PC-3 (cell line): ENCODE data around the gene RND3. TPM values are rescaled to one million over a fixed set of nuclear protein-coding genes. Genes with fewer than 3 reads are reported as not detected.
A peak's percentile ranks its signal among the peaks of the same experiment; 100 is the strongest.

ENCODE experiments used
- ATAC-seq: fragments of 200-7000 bp; cut with Tn5 transposase; 2 replicates; pipeline ENCODE4 v1.9.1; 2020; ENCODE audit warnings: mild to moderate bottlenecking, moderate library complexity
- BruUV-seq: library from RNA; stranded (reverse); fragments of 400-500 nt; replicated peaks from 2 replicates; lab custom pipeline; 2021; lab: Mats Ljungman, UMichigan
- CTCF ChIA-PET: fragments of 300-600 bp; sonication (Branson Sonifier 250); formaldehyde crosslinking; loops from one replicate; lab custom pipeline; 2022; ENCODE audit warnings: antibody characterized with exemption; lab: Charles Lee
- POLR2A ChIA-PET: fragments of 300-600 bp; sonication (Branson Sonifier 250); formaldehyde crosslinking; loops from one replicate; lab custom pipeline; 2022; ENCODE audit warnings: antibody characterized with exemption; ENCODE audit not compliant: unreplicated experiment; lab: Charles Lee
- DNase-seq: peaks from one replicate; pipeline ENCODE4 v3.0.0-alpha.2; 2015
- H2AFZ ChIP-seq: fragments of 300-600 bp; sonication (generic); 2 replicates; pipeline ENCODE4 v1.6.0; 2016; ENCODE audit warnings: antibody characterized with exemption, low read length
- H3F3A ChIP-seq: fragments of 300-600 bp; sonication (generic); one replicate; pipeline ENCODE4 v1.6.0; 2017; ENCODE audit warnings: antibody characterized with exemption, low read length, control low read depth, mild to moderate bottlenecking; ENCODE audit not compliant: unreplicated experiment
- H3K27ac ChIP-seq: fragments of 300-600 bp; sonication (generic); 2 replicates; pipeline ENCODE4 v1.5.1; 2016; ENCODE audit warnings: mild to moderate bottlenecking, low read length
- H3K27me3 ChIP-seq: fragments of 300-600 bp; sonication (generic); 2 replicates; pipeline ENCODE4 v1.6.1; 2016; ENCODE audit warnings: low read length, mixed read lengths
- H3K36me3 ChIP-seq: fragments of 300-600 bp; sonication (generic); 2 replicates; pipeline ENCODE4 v1.6.1; 2016; ENCODE audit warnings: low read depth, mixed run types, low read length, mixed read lengths
- H3K4me1 ChIP-seq: fragments of 300-600 bp; sonication (generic); 2 replicates; pipeline ENCODE4 v1.5.1; 2016; ENCODE audit warnings: low read length; ENCODE audit not compliant: insufficient read depth
- H3K4me2 ChIP-seq: fragments of 300-600 bp; sonication (generic); 2 replicates; pipeline ENCODE4 v1.6.0; 2016; ENCODE audit warnings: low read length
- H3K4me3 ChIP-seq: fragments of 300-600 bp; sonication (generic); 2 replicates; pipeline ENCODE4 v1.5.1; 2016; ENCODE audit warnings: mild to moderate bottlenecking, low read length, mixed read lengths
- H3K79me2 ChIP-seq: fragments of 300-600 bp; sonication (generic); 2 replicates; pipeline ENCODE4 v1.6.1; 2017; ENCODE audit warnings: low read length, mixed read lengths
- H3K9ac ChIP-seq: fragments of 300-600 bp; sonication (generic); 2 replicates; pipeline ENCODE4 v1.6.0; 2016; ENCODE audit warnings: mild to moderate bottlenecking, low read length
- H3K9me2 ChIP-seq: fragments of 300-600 bp; sonication (generic); replicated peaks from 2 replicates; pipeline ENCODE4 v1.6.1; 2016; ENCODE audit warnings: mixed run types, low read length, mixed read lengths
- H3K9me3 ChIP-seq: fragments of 300-600 bp; sonication (generic); 2 replicates; pipeline ENCODE4 v1.6.1; 2016; ENCODE audit warnings: low read length, mixed read lengths
- H4K20me1 ChIP-seq: fragments of 300-600 bp; sonication (generic); 2 replicates; pipeline ENCODE4 v1.6.1; 2016; ENCODE audit warnings: low read length, mixed read lengths
- EZH2 ChIP-seq: fragments of 300-600 bp; sonication (generic); IDR thresholded peaks from one replicate; pipeline ENCODE4 v1.6.1; 2017; ENCODE audit warnings: antibody characterized with exemption, mild to moderate bottlenecking, low read length; ENCODE audit not compliant: unreplicated experiment
- EZH2phosphoT487 ChIP-seq: fragments of 300-600 bp; sonication (generic); IDR thresholded peaks from 2 replicates; pipeline ENCODE4 v1.6.1; 2018; ENCODE audit warnings: mild to moderate bottlenecking, antibody characterized with exemption, low read length, borderline replicate concordance
- intact Hi-C: fragments of 100-400 bp; cut with micrococcal nuclease; formaldehyde crosslinking; loops from 2 replicates; pipeline ENCODE4 v1.9.0; 2023
- total RNA-seq: library from RNA; depleted of rRNA; stranded (reverse); fragments of >200 nt; gene quantifications from 2 replicates; pipeline ENCODE4 v1.2.3, GENCODE V29; 2014
- TF ChIP-seq, protein P1 (sequence below): fragments of 300-600 bp; sonication (generic); conservative IDR thresholded peaks from 2 replicates; pipeline ENCODE4 v1.5.1; 2017; ENCODE audit warnings: antibody characterized with exemption, low read depth, mild to moderate bottlenecking, low read length

RND3 gene
- total RNA-seq, 1 experiment from 2014 or later = 201 TPM

DNA sequence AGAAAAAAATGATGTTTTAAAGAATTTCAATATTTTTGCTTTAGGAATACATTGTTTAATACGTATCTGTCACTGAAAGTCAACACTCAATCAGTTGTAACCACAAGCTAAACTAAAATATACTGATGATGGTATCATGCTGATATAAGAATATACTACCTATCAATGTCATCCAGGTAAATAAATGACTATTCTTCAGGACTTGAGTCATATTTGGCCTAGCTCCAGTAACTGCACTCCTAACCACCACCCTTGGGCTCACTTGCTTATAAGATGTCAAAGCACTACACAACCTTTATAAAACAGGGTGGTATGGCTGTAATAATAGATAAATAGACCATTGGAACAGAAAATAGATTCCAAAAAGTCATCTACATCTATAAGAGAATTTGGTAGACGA is 48.8 kb downstream of the RND3 start:
- Histone ChIP-seq H3K4me1 (peaks cover 12% of the 10 kb centered on the region), H4K20me1 (no peaks in the 10 kb centered on the region), H3K9ac (no peak overlapping the region), H3K9me2 (no peaks in the 10 kb centered on the region), H3K4me2 (peak overlapping the region; percentile 12), H3K4me3 (no peak overlapping the region), H3K79me2 (no peaks in the 10 kb centered on the region), H3F3A (no peaks in the 10 kb centered on the region), H3K9me3 (no peaks in the 10 kb centered on the region), H3K27ac (peak overlapping the region; percentile 42), H2AFZ (no peak overlapping the region), H3K36me3 (no peaks in the 10 kb centered on the region), H3K27me3 (no peaks in the 10 kb centered on the region)
- DNase-seq = peak; percentile 92
- BruUV-seq = no TSS peak
- peak; percentile 94 for ATAC-seq
- POLR2A ChIA-PET = no interaction called here
- CTCF ChIA-PET = no interaction called here
- TF ChIP-seq EZH2 = no peak
- intact Hi-C loops = no loop called here

GRCh38 chr2:150438041-150438440 is 49.4 kb downstream of the RND3 start:
- no peaks in the 10 kb centered on the region for H3K9me3 ChIP-seq
- no peak overlapping the region for H3K9ac ChIP-seq
- ATAC-seq (no peak), DNase-seq (no peak)
- peaks cover 12% of the 10 kb centered on the region for H3K4me1 ChIP-seq
- CTCF ChIA-PET = no interaction called here
- intact Hi-C loops = no loop called here
- H3F3A ChIP-seq = no peaks in the 10 kb centered on the region
- H4K20me1 ChIP-seq = no peaks in the 10 kb centered on the region
- no peaks in the 10 kb centered on the region for H3K9me2 ChIP-seq
- no peak for TF ChIP-seq EZH2
- TF ChIP-seq, protein P1, sequence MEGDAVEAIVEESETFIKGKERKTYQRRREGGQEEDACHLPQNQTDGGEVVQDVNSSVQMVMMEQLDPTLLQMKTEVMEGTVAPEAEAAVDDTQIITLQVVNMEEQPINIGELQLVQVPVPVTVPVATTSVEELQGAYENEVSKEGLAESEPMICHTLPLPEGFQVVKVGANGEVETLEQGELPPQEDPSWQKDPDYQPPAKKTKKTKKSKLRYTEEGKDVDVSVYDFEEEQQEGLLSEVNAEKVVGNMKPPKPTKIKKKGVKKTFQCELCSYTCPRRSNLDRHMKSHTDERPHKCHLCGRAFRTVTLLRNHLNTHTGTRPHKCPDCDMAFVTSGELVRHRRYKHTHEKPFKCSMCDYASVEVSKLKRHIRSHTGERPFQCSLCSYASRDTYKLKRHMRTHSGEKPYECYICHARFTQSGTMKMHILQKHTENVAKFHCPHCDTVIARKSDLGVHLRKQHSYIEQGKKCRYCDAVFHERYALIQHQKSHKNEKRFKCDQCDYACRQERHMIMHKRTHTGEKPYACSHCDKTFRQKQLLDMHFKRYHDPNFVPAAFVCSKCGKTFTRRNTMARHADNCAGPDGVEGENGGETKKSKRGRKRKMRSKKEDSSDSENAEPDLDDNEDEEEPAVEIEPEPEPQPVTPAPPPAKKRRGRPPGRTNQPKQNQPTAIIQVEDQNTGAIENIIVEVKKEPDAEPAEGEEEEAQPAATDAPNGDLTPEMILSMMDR = no peak
- no peak for TF ChIP-seq EZH2phosphoT487
- peak overlapping the region; percentile 42 for H3K27ac ChIP-seq
- no TSS peak for BruUV-seq
- peak overlapping the region; percentile 12 for H3K4me2 ChIP-seq
- H3K4me3 ChIP-seq = no peak overlapping the region
- H3K79me2 ChIP-seq = no peaks in the 10 kb centered on the region
- H2AFZ ChIP-seq = no peak overlapping the region
- H3K27me3 ChIP-seq = no peaks in the 10 kb centered on the region
- H3K36me3 ChIP-seq = no peaks in the 10 kb centered on the region
- POLR2A ChIA-PET = no interaction called here

GRCh38 chr2:150432312-150432625 is 55.2 kb downstream of the RND3 start:
- intact Hi-C loops = no loop called here
- Histone ChIP-seq H2AFZ (no peak overlapping the region), H3F3A (no peaks in the 10 kb centered on the region), H4K20me1 (no peaks in the 10 kb centered on the region), H3K9me3 (no peaks in the 10 kb centered on the region), H3K9me2 (no peaks in the 10 kb centered on the region), H3K4me1 (no peaks in the 10 kb centered on the region), H3K4me2 (no peak overlapping the region), H3K27ac (no peak overlapping the region), H3K27me3 (no peaks in the 10 kb centered on the region), H3K79me2 (no peaks in the 10 kb centered on the region), H3K9ac (no peak overlapping the region), H3K4me3 (no peak overlapping the region), H3K36me3 (no peaks in the 10 kb centered on the region)
- TF ChIP-seq EZH2 = no peak
- no peak for TF ChIP-seq EZH2phosphoT487
- TF ChIP-seq, protein P1 = no peak
- DNase-seq (no peak), ATAC-seq (no peak)
- no TSS peak for BruUV-seq
- ChIA-PET CTCF (no interaction called here), POLR2A (no interaction called here)
